GM12864 (cell line): ENCODE data around the gene TRAPPC2.
"Not testable (repeated sequence)": the region's sequence is repeated elsewhere in the genome, so short reads cannot be mapped to it uniquely, and the experiment has no call there.

Experiments used
- DNase-seq: peaks from one replicate; pipeline ENCODE4 v3.0.0-alpha.2; 2011; ENCODE audit warnings: low read depth
- H3K4me3 ChIP-seq: 2 replicates; pipeline ENCODE4 v1.5.1; 2011; ENCODE audit warnings: mild to moderate bottlenecking, low read depth, low read length, control low read depth
- TF ChIP-seq, protein P1 (sequence below): IDR thresholded peaks from 2 replicates; pipeline ENCODE4 v1.5.1; 2011; ENCODE audit warnings: low read depth, mild to moderate bottlenecking, moderate library complexity, low read length, control low read depth, inconsistent platforms; ENCODE audit errors: missing control alignments

The TRAPPC2 gene

DNA sequence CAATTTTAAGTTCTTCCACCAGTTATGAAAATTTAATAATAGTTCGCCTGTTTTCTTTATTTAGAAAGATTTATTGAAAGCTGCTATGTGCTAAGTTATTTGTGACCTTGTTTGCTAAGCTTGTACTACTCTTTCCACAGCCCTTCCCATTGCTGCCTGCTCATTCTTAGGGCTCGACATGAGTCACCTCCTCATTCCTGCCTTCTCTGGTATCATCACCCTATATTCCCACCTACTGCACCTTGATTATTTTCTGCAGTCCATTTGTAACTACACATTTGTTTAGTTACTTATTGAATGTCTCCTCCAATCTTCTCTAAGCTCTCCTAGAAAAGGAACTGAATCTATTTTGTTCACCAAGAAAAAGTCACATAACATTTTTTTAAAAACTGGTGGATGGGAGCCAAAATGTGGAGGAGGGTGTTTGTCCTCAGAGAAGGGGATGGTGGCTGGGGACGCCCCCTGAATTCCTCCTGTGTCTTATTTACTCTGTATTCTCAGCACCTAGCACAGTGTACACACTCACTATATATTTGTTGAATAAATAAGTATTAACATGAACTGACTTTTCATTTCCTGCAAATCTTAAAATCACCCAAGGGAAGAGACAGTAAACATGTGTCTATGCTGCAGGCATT is 49.2 kb downstream of the TRAPPC2 start:
- TF ChIP-seq, protein P1, sequence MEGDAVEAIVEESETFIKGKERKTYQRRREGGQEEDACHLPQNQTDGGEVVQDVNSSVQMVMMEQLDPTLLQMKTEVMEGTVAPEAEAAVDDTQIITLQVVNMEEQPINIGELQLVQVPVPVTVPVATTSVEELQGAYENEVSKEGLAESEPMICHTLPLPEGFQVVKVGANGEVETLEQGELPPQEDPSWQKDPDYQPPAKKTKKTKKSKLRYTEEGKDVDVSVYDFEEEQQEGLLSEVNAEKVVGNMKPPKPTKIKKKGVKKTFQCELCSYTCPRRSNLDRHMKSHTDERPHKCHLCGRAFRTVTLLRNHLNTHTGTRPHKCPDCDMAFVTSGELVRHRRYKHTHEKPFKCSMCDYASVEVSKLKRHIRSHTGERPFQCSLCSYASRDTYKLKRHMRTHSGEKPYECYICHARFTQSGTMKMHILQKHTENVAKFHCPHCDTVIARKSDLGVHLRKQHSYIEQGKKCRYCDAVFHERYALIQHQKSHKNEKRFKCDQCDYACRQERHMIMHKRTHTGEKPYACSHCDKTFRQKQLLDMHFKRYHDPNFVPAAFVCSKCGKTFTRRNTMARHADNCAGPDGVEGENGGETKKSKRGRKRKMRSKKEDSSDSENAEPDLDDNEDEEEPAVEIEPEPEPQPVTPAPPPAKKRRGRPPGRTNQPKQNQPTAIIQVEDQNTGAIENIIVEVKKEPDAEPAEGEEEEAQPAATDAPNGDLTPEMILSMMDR = no peak
- no peak overlapping the region for H3K4me3 ChIP-seq
- no peak for DNase-seq

DNA sequence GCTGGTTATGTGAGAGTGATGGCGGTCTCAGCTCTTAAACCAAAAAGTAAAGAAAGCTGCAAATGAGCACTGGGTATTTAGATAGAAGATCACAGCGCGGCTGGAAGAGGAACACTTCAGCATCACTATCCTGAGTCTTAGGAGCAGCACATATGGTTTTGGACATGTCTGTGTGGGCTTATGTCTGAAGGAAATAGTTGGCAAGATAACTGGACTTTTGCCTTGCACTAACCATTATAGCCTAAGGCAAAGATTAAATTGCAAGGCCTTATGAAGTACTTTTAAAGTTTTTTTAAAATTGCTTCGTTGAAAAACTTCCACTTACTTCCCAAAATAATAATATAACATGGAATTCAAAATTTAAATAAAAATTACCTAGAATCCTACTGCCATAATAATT is 50.1 kb downstream of the TRAPPC2 start:
- TF ChIP-seq, protein P1 = no peak
- H3K4me3 ChIP-seq = no peak overlapping the region
- DNase-seq = no peak

DNA sequence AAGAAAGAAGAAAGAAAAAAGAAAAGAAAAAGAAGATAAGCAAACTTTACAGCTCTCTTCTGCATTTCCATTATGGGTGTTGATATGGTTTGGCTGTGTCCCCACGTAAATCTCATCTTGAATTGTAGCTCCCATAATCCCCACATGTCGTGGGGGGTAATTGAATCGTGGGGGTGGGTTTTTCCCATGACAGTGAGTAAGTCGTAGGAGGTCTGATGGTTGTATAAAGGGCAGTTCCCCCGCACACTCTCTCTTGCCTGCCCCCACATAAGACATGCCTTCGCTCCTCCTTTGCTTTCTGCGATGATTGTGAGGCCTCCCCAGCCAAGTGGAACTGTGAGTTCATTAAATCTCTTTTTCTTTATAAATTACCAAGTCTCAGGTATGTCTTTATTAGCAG is 52.8 kb downstream of the TRAPPC2 start:
- TF ChIP-seq, protein P1 = no peak
- DNase-seq = no peak
- H3K4me3 ChIP-seq = no peak overlapping the region

DNA sequence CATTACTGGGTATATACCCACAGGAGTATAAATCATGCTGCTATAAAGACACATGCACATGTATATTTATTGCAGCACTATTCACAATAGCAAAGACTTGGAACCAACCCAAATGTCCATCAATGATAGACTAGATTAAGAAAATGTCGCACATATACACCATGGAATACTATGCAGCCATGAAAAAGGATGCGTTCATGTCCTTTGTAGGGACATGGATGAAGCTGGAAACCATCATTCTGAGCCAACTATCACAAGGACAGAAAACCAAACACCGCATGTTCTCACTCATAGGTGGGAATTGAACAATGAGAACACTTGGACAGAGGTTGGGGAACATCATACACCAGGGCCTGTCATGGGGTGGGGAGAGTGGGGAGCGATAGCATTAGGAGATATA is 54.7 kb downstream of the TRAPPC2 start:
- not testable (repeated sequence) for DNase-seq, H3K4me3 ChIP-seq

DNA sequence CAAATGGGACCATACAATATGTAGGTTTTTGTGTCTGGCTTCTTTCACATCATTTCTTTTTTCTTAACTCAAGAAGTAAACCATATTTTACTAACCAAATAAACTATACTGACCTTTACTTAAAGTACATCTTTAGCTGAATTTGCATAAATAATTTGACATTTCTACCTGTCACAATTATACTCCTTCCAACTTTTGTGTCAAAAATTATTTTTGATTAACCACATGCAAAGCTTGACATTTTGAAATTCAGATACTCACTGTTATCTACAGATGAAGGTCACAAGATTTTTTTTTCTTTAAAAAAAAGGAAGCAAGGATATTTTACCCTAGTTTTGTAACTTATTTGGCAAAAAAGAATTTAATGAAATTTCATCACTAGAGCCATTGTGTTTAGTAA is 57.5 kb downstream of the TRAPPC2 start:
- TF ChIP-seq, protein P1 = no peak
- DNase-seq = no peak
- H3K4me3 ChIP-seq = no peak overlapping the region

DNA sequence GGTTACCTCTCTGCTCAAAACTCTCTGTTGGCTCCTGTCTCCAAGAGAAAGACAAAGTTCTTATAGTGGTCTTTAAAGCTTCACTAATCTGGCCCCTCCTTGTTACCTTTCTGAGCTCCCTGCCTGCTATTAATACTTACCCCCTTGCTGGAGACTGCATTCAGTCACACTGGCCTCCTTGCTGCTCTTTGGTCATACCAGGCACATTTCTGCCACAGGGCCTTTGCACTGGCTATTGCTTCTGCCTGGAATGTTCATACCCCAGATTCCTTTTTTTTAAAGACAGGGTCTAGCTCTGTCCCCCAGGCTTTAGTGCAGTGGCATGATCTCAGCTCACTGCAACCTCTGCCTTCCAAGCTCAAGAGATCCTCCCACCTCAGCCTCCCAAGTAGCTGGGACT is 61.4 kb downstream of the TRAPPC2 start:
- H3K4me3 ChIP-seq = no peak overlapping the region
- no peak for DNase-seq
- TF ChIP-seq, protein P1 = no peak

DNA sequence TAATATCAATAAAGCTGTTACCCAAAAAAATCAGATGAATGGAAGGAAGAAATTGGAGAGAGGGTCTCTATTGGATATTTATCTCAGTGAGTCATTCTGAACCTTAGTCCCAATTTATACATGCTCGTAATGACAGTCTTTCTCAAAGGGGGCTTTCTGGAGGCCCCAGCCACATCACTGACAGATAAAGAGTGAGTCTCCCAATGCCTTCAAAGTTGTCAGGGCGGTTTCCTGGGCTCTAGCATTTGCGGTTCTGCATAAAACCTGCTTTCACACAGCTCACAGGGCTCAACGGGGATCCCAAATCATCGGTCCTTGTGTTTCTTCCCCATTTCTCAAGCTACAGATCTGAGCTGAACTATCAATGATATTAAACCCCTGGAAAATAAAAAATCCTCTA is 64.2 kb downstream of the TRAPPC2 start:
- TF ChIP-seq, protein P1 = no peak
- DNase-seq = no peak
- H3K4me3 ChIP-seq = no peak overlapping the region; the same call in 1 of the 2 replicates

DNA sequence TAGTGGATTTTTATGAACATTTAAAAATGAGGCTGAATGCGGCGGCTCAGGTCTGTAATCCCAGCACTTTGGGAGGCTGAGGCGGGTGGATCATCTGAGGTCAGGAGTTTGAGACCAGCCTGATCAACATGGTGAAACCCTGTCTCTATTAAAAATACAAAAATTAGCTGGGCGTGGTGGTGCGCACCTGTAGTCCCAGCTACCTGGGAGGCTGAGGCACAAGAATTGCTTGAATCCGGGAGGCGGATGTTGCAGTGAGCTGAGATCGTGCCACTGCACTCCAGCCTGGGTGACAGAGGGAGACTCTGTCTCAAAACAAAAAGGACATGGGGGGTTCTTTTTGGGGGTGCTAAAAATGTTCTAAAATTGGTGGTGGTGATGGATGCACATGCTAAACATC is 64.7 kb downstream of the TRAPPC2 start:
- not testable (repeated sequence) for DNase-seq, H3K4me3 ChIP-seq
